ENCODE data around the gene KIF6.

The KIF6 gene

GRCh38 chr6:39653612-39654011 is 71.6 kb downstream of the KIF6 start:
- no peaks in the 10 kb centered on the region for H3K9me2 ChIP-seq (ENCODE audit: low read depth, low read length)

GRCh38 chr6:39649996-39650395 is 75.2 kb downstream of the KIF6 start:
- Histone ChIP-seq H3K27me3 (ENCODE audit: insufficient read depth, low read length) (no peaks in the 10 kb centered on the region), H3K79me2 (ENCODE audit: insufficient read depth, low read length) (no peaks in the 10 kb centered on the region), H3K36me3 (ENCODE audit: insufficient read depth, low read length) (no peaks in the 10 kb centered on the region), H2AFZ (ENCODE audit: low read length) (no peak overlapping the region), H4K20me1 (ENCODE audit: insufficient read depth, low read length) (no peaks in the 10 kb centered on the region), H3F3A (ENCODE audit: insufficient read depth, low read length) (no peaks in the 10 kb centered on the region), H3K9ac (ENCODE audit: low read length) (no peak overlapping the region), H3K4me1 (ENCODE audit: insufficient read depth, low read length, severe bottlenecking) (no peaks in the 10 kb centered on the region), H3K9me2 (ENCODE audit: low read depth, low read length) (no peaks in the 10 kb centered on the region), H3K27ac (ENCODE audit: low read depth, low read length, poor library complexity, severe bottlenecking) (no peak overlapping the region), H3K4me3 (ENCODE audit: low read depth, low read length, poor library complexity, severe bottlenecking) (no peak overlapping the region), H3K9me3 (ENCODE audit: low read length) (no peaks in the 10 kb centered on the region), H3K4me2 (ENCODE audit: low read length) (no peak overlapping the region)
- TF ChIP-seq EZH2 (IDR thresholded peaks at IDR 0.05; ENCODE audit: borderline replicate concordance, low read length) (no peak), CTCF (IDR thresholded peaks at IDR 0.05; ENCODE audit: low read length) (no peak)

More at GRCh38 chr6:39653612-39654011, 71.6 kb downstream of the KIF6 start:
- Histone ChIP-seq H3K9ac (ENCODE audit: low read length) (no peak overlapping the region), H3K4me3 (ENCODE audit: low read depth, low read length, poor library complexity, severe bottlenecking) (no peak overlapping the region), H2AFZ (ENCODE audit: low read length) (no peak overlapping the region), H3K36me3 (ENCODE audit: insufficient read depth, low read length) (no peaks in the 10 kb centered on the region), H3K4me1 (ENCODE audit: insufficient read depth, low read length, severe bottlenecking) (no peaks in the 10 kb centered on the region), H3K27ac (ENCODE audit: low read depth, low read length, poor library complexity, severe bottlenecking) (no peak overlapping the region), H3K79me2 (ENCODE audit: insufficient read depth, low read length) (no peaks in the 10 kb centered on the region), H4K20me1 (ENCODE audit: insufficient read depth, low read length) (no peaks in the 10 kb centered on the region), H3F3A (ENCODE audit: insufficient read depth, low read length) (no peaks in the 10 kb centered on the region), H3K27me3 (ENCODE audit: insufficient read depth, low read length) (no peaks in the 10 kb centered on the region; the same call in 1 of the 2 replicates), H3K9me3 (ENCODE audit: low read length) (no peaks in the 10 kb centered on the region), H3K4me2 (ENCODE audit: low read length) (no peak overlapping the region)
- TF ChIP-seq CTCF (IDR thresholded peaks at IDR 0.05; ENCODE audit: low read length) (no peak), EZH2 (IDR thresholded peaks at IDR 0.05; ENCODE audit: borderline replicate concordance, low read length) (no peak)

GRCh38 chr6:39646751-39647420 is 78.3 kb downstream of the KIF6 start:
- no peak overlapping the region for H3K27ac ChIP-seq (ENCODE audit: low read depth, low read length, poor library complexity, severe bottlenecking)
- no peaks in the 10 kb centered on the region for H3K36me3 ChIP-seq (ENCODE audit: insufficient read depth, low read length)
- H3K4me3 ChIP-seq (ENCODE audit: low read depth, low read length, poor library complexity, severe bottlenecking), result no peak overlapping the region
- no peak for TF ChIP-seq EZH2 (IDR thresholded peaks at IDR 0.05; ENCODE audit: borderline replicate concordance, low read length)
- TF ChIP-seq CTCF (IDR thresholded peaks at IDR 0.05; ENCODE audit: low read length), result no peak
- no peaks in the 10 kb centered on the region for H4K20me1 ChIP-seq (ENCODE audit: insufficient read depth, low read length)
- no peak overlapping the region for H3K9ac ChIP-seq (ENCODE audit: low read length)
- no peaks in the 10 kb centered on the region for H3K9me2 ChIP-seq (ENCODE audit: low read depth, low read length)
- no peaks in the 10 kb centered on the region for H3K27me3 ChIP-seq (ENCODE audit: insufficient read depth, low read length)
- no peaks in the 10 kb centered on the region for H3K9me3 ChIP-seq (ENCODE audit: low read length)
- H2AFZ ChIP-seq (ENCODE audit: low read length), result no peak overlapping the region
- no peaks in the 10 kb centered on the region for H3K79me2 ChIP-seq (ENCODE audit: insufficient read depth, low read length)
- no peaks in the 10 kb centered on the region for H3F3A ChIP-seq (ENCODE audit: insufficient read depth, low read length)
- no peaks in the 10 kb centered on the region for H3K4me1 ChIP-seq (ENCODE audit: insufficient read depth, low read length, severe bottlenecking)
- H3K4me2 ChIP-seq (ENCODE audit: low read length), result no peak overlapping the region

Measured in OCI-LY1 (cell line).